ENCODE measurements around the gene CTAGE15. TPM values are rescaled to one million over a fixed set of nuclear protein-coding genes. Genes with fewer than 3 reads are reported as not detected.
"Not testable (repeated sequence)": the region's sequence is repeated elsewhere in the genome, so short reads cannot be mapped to it uniquely, and the experiment has no call there.

The CTAGE15 gene
- total and polyA plus RNA-seq, 2 donors = 0.24 to 0.27 TPM

- peak within 1 kb of the TSS in 1 of 2 donors; percentile 42 for H3K27ac ChIP-seq (ENCODE audit: low read depth in 1 of 2, low read length in 1 of 2)
- H3K9me3 ChIP-seq (ENCODE audit: control insufficient read depth in 2 of 2, insufficient read depth in 1 of 2, low read length in 1 of 2); H3K4me1 ChIP-seq (ENCODE audit: control insufficient read depth in 2 of 2, insufficient read depth in 2 of 2, low read length in 2 of 2); H3K27me3 ChIP-seq (ENCODE audit: control insufficient read depth in 2 of 2, insufficient read depth in 1 of 2, low read length in 1 of 2); H3K36me3 ChIP-seq (ENCODE audit: control insufficient read depth in 2 of 2, insufficient read depth in 2 of 2, low read length in 1 of 2); DNase-seq (ENCODE audit: low read depth in 6 of 9, low spot score in 9 of 9): not testable (repeated sequence)
- peak within 1 kb of the TSS; percentile 20 to 29 for H3K4me3 ChIP-seq (ENCODE audit: low read length in 2 of 2)
- WGBS = 1% methylated on average over 17 of the region's 38 CpGs
These were observed 49.0 kb downstream of the CTAGE15 start, which contains the start of gene TCAF2 for GRCh38 chr7:143620646-143621045. Gene TCAF2 (plus strand): TSS chr7:143620974.

GRCh38 chr7:143621175-143621574 is 49.6 kb downstream of the CTAGE15 start:
- not testable (repeated sequence) for H3K4me1 ChIP-seq (ENCODE audit: control insufficient read depth in 2 of 2, insufficient read depth in 2 of 2, low read length in 2 of 2); H3K9me3 ChIP-seq (ENCODE audit: control insufficient read depth in 2 of 2, insufficient read depth in 1 of 2, low read length in 1 of 2); DNase-seq (ENCODE audit: low read depth in 6 of 9, low spot score in 9 of 9); H3K36me3 ChIP-seq (ENCODE audit: control insufficient read depth in 2 of 2, insufficient read depth in 2 of 2, low read length in 1 of 2); H3K4me3 ChIP-seq (ENCODE audit: low read length in 2 of 2); H3K27ac ChIP-seq (ENCODE audit: low read depth in 1 of 2, low read length in 1 of 2); H3K27me3 ChIP-seq (ENCODE audit: control insufficient read depth in 2 of 2, insufficient read depth in 1 of 2, low read length in 1 of 2)
- no CpG with 5 or more reads among the region's 16 CpGs for WGBS

GRCh38 chr7:143622130-143622529 is 50.5 kb downstream of the CTAGE15 start:
- H3K27ac ChIP-seq (ENCODE audit: low read depth in 1 of 2, low read length in 1 of 2); H3K9me3 ChIP-seq (ENCODE audit: control insufficient read depth in 2 of 2, insufficient read depth in 1 of 2, low read length in 1 of 2); H3K4me3 ChIP-seq (ENCODE audit: low read length in 2 of 2); H3K27me3 ChIP-seq (ENCODE audit: control insufficient read depth in 2 of 2, insufficient read depth in 1 of 2, low read length in 1 of 2); H3K4me1 ChIP-seq (ENCODE audit: control insufficient read depth in 2 of 2, insufficient read depth in 2 of 2, low read length in 2 of 2); H3K36me3 ChIP-seq (ENCODE audit: control insufficient read depth in 2 of 2, insufficient read depth in 2 of 2, low read length in 1 of 2); DNase-seq (ENCODE audit: low read depth in 6 of 9, low spot score in 9 of 9): not testable (repeated sequence)
- no CpG with 5 or more reads among the region's 17 CpGs for whole genome bisulfite sequencing

Other genes starting within 250 kb of the CTAGE15 start
- gene FAM131B, start 209.1 kb upstream of the CTAGE15 start, total RNA-seq = 0.47 TPM
- gene FAM131B, start 209.1 kb upstream of the CTAGE15 start, polyA plus RNA-seq = 0.68 TPM
- 16.8 TPM for gene ZYX, start 190.5 kb upstream of the CTAGE15 start, total RNA-seq
- 113 TPM for gene ZYX, start 190.5 kb upstream of the CTAGE15 start, polyA plus RNA-seq
- 34.3 TPM for gene EPHA1, start 162.9 kb upstream of the CTAGE15 start, total RNA-seq
- 12.5 TPM for gene EPHA1, start 162.9 kb upstream of the CTAGE15 start, polyA plus RNA-seq
- 0.24 TPM for gene TAS2R60, start 128.3 kb upstream of the CTAGE15 start, total RNA-seq
- gene TAS2R60, start 128.3 kb upstream of the CTAGE15 start, polyA plus RNA-seq = 0.02 TPM
- 0.24 TPM for gene TAS2R41, start 93.9 kb upstream of the CTAGE15 start, total RNA-seq
- gene TAS2R41, start 93.9 kb upstream of the CTAGE15 start, polyA plus RNA-seq = 0.02 TPM
- 3.8 TPM for gene TCAF2, start 49.2 kb downstream of the CTAGE15 start, total RNA-seq
- 3.3 TPM for gene TCAF2, start 49.2 kb downstream of the CTAGE15 start, polyA plus RNA-seq
- 0.28 TPM for gene CTAGE6, start 185.9 kb downstream of the CTAGE15 start, total RNA-seq
- 0.27 TPM for gene CTAGE6, start 185.9 kb downstream of the CTAGE15 start, polyA plus RNA-seq